Measurements from ENCODE around the gene IDH2. TPM values are rescaled to one million over a fixed set of nuclear protein-coding genes. Genes with fewer than 3 reads are reported as not detected.

IDH2 gene
- total and polyA plus RNA-seq, 10 of the 15 experiments (the other 5 are each of a cell fraction or from before 2014, with no cell fraction given): 2.3 to 358 (median 242) TPM

DNA sequence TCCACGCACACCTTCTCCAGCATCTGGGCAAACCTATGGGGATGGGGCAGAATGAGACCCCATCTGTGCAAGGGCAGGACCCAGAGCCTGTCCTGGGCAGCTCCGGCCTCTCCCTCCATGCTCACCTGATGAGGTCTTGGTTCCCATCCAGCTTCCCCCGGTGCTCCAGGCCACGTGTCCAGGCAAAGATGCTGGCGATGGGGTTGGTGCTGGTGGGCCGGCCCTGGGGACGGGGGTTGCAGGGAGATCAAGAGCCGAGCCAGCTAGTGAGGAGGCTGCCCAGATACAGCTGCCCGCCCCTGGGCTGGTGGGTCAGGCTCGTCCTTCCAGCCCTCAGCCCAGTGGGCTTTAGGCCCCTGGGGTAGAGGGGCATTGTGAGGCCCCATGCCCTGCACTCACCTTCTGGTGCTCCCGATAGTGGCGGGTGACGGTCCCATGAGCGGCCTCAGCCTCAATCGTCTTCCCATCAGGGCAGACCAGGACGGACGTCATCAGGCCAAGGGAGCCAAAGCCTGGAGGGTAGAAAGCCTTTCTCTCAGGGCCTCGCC is 17.3 kb downstream of the IDH2 start (continued):
- no peak for TF ChIP-seq SKIL (IDR thresholded peaks at IDR 0.05; ENCODE audit: low read depth, poor library complexity, severe bottlenecking)
- TF ChIP-seq NBN (IDR thresholded peaks at IDR 0.05): no peak
- TF ChIP-seq HSF1 (IDR thresholded peaks at IDR 0.05; ENCODE audit: low read depth, low read length): no peak
- no peak for TF ChIP-seq RFX5 (IDR thresholded peaks at IDR 0.05; ENCODE audit: low read depth, low read length)
- TF ChIP-seq POLR2A (IDR thresholded peaks at IDR 0.05; ENCODE audit: low read depth, low read length): no peak; the same call in 1 of the 2 replicates
- TF ChIP-seq NR2C1 (IDR thresholded peaks at IDR 0.05): no peak
- TF ChIP-seq, protein P1, sequence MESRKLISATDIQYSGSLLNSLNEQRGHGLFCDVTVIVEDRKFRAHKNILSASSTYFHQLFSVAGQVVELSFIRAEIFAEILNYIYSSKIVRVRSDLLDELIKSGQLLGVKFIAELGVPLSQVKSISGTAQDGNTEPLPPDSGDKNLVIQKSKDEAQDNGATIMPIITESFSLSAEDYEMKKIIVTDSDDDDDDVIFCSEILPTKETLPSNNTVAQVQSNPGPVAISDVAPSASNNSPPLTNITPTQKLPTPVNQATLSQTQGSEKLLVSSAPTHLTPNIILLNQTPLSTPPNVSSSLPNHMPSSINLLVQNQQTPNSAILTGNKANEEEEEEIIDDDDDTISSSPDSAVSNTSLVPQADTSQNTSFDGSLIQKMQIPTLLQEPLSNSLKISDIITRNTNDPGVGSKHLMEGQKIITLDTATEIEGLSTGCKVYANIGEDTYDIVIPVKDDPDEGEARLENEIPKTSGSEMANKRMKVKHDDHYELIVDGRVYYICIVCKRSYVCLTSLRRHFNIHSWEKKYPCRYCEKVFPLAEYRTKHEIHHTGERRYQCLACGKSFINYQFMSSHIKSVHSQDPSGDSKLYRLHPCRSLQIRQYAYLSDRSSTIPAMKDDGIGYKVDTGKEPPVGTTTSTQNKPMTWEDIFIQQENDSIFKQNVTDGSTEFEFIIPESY (IDR thresholded peaks at IDR 0.05): no peak
- TF ChIP-seq, protein P2, sequence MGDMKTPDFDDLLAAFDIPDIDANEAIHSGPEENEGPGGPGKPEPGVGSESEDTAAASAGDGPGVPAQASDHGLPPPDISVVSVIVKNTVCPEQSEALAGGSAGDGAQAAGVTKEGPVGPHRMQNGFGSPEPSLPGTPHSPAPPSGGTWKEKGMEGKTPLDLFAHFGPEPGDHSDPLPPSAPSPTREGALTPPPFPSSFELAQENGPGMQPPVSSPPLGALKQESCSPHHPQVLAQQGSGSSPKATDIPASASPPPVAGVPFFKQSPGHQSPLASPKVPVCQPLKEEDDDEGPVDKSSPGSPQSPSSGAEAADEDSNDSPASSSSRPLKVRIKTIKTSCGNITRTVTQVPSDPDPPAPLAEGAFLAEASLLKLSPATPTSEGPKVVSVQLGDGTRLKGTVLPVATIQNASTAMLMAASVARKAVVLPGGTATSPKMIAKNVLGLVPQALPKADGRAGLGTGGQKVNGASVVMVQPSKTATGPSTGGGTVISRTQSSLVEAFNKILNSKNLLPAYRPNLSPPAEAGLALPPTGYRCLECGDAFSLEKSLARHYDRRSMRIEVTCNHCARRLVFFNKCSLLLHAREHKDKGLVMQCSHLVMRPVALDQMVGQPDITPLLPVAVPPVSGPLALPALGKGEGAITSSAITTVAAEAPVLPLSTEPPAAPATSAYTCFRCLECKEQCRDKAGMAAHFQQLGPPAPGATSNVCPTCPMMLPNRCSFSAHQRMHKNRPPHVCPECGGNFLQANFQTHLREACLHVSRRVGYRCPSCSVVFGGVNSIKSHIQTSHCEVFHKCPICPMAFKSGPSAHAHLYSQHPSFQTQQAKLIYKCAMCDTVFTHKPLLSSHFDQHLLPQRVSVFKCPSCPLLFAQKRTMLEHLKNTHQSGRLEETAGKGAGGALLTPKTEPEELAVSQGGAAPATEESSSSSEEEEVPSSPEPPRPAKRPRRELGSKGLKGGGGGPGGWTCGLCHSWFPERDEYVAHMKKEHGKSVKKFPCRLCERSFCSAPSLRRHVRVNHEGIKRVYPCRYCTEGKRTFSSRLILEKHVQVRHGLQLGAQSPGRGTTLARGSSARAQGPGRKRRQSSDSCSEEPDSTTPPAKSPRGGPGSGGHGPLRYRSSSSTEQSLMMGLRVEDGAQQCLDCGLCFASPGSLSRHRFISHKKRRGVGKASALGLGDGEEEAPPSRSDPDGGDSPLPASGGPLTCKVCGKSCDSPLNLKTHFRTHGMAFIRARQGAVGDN (IDR thresholded peaks at IDR 0.05): no peak
- TF ChIP-seq SUZ12 (IDR thresholded peaks at IDR 0.05; ENCODE audit: unreplicated experiment): no peak
- no peak for TF ChIP-seq BCL11A (IDR thresholded peaks at IDR 0.05; ENCODE audit: low read depth, low read length)

Data from GM12878 (cell line).